Measurements from ENCODE around the gene SUGCT. TPM values are rescaled to one million over a fixed set of nuclear protein-coding genes. Genes with fewer than 3 reads are reported as not detected.

The SUGCT gene
- total RNA-seq, 1 experiment from 2014 or later = 5.4 TPM

GRCh38 chr7:40356871-40357709 lies 222.3 kb downstream of the SUGCT start:
- H2BK120ac ChIP-seq (ENCODE audit: low read depth, low read length, poor library complexity, severe bottlenecking) = no peak overlapping the region
- no peak overlapping the region for H2BK5ac ChIP-seq (ENCODE audit: insufficient read length, low read length)
- H4K20me1 ChIP-seq (ENCODE audit: control insufficient read depth, insufficient read depth, insufficient read length) = no peaks in the 10 kb centered on the region
- no peak overlapping the region for H3K27ac Mint-ChIP-seq
- no peaks in the 10 kb centered on the region for H3K9me3 ChIP-seq (ENCODE audit: control insufficient read depth, low read depth, low read length)
- no peak overlapping the region for H2BK20ac ChIP-seq (ENCODE audit: low read depth, low read length, poor library complexity, severe bottlenecking)
- no peaks in the 10 kb centered on the region for H3K79me1 ChIP-seq (ENCODE audit: insufficient read depth, low read depth, low read length, poor library complexity, severe bottlenecking)
- H3K9ac ChIP-seq (ENCODE audit: extremely low read depth, insufficient read length, low read length) = no peak overlapping the region
- no peak overlapping the region for H3K4me3 Mint-ChIP-seq
- no peak overlapping the region for H3T11ph ChIP-seq (ENCODE audit: low read length)
- peaks cover 0 to 4% of the 10 kb centered on the region in 2 experiments; a peak in 1 of 4 replicates for H3K4me1 Mint-ChIP-seq
- peak overlapping the region; percentile 73 for H3K56ac ChIP-seq (ENCODE audit: insufficient read length, low read depth, low read length)
- no peaks in the 10 kb centered on the region for H3K79me2 ChIP-seq (ENCODE audit: insufficient read depth, low read length)
- peaks cover 0 to 3% (median 3%) of the 10 kb centered on the region in 3 experiments; a peak in 2 of 7 replicates for H3K36me3 Mint-ChIP-seq (ENCODE audit: insufficient read depth in 1 of 3, low read depth in 3 of 3)
- H2AK5ac ChIP-seq (ENCODE audit: insufficient read length, low read length) = peak overlapping the region; percentile 65
- H4K5ac ChIP-seq (ENCODE audit: insufficient read length, low read depth, low read length) = no peak overlapping the region
- H3K27ac ChIP-seq (ENCODE audit: insufficient read length, low read depth, low read length) = no peak overlapping the region
- no CpG with 5 or more reads among the region's 6 CpGs for WGBS (ENCODE audit: extremely low coverage, insufficient read length, low lambda C conversion rate)
- H2BK12ac ChIP-seq (ENCODE audit: insufficient read length, low read depth, low read length) = no peak overlapping the region
- no peak overlapping the region for H3K14ac ChIP-seq (ENCODE audit: insufficient read depth, low read length)
- no peak for TF ChIP-seq CTCF (conservative IDR thresholded peaks at IDR 0.05)
- H3K4me2 ChIP-seq (ENCODE audit: insufficient read depth, insufficient read length, low read length) = no peak overlapping the region
- peak overlapping the region; percentile 38 for H3K18ac ChIP-seq (ENCODE audit: insufficient read length, low read depth, low read length)
- no peak overlapping the region for H4K8ac ChIP-seq (replicated peaks; ENCODE audit: insufficient read length, low read depth, low read length)
- H3K23me2 ChIP-seq (ENCODE audit: insufficient read length, low read depth, low read length, poor library complexity, severe bottlenecking) = no peaks in the 10 kb centered on the region
- no peak overlapping the region for H2AFZ ChIP-seq (ENCODE audit: low read length)
- H2BK15ac ChIP-seq (ENCODE audit: low read depth, low read length) = no peak overlapping the region
- no peak for DNase-seq
- H3K23ac ChIP-seq (ENCODE audit: insufficient read length, low read depth, low read length) = no peak overlapping the region
- peaks cover 4% of the 10 kb centered on the region in 2 experiments; a peak in 3 of 5 replicates for H3K9me3 Mint-ChIP-seq
- no peak overlapping the region for H4K91ac ChIP-seq (ENCODE audit: insufficient read length, low read depth, low read length)
- no peaks in the 10 kb centered on the region for H3K27me3 ChIP-seq (ENCODE audit: insufficient read depth, low read length)
- H3K27me3 Mint-ChIP-seq (ENCODE audit: low read depth) = no peaks in the 10 kb centered on the region
- no peak overlapping the region for H3K4ac ChIP-seq (ENCODE audit: low read depth, low read length)
- H3K4me1 ChIP-seq (ENCODE audit: insufficient read depth, low read length) = no peaks in the 10 kb centered on the region
